ENCODE results near the gene PRKN. TPM values are rescaled to one million over a fixed set of nuclear protein-coding genes. Genes with fewer than 3 reads are reported as not detected.
A peak's percentile ranks its signal among the peaks of the same experiment; 100 is the strongest.
"Not testable (repeated sequence)": the region's sequence is repeated elsewhere in the genome, so short reads cannot be mapped to it uniquely, and the experiment has no call there.

Gene PRKN
- total and polyA plus RNA-seq, 8 donors = 0.82 to 7.2 (median 2.9) TPM

DNA sequence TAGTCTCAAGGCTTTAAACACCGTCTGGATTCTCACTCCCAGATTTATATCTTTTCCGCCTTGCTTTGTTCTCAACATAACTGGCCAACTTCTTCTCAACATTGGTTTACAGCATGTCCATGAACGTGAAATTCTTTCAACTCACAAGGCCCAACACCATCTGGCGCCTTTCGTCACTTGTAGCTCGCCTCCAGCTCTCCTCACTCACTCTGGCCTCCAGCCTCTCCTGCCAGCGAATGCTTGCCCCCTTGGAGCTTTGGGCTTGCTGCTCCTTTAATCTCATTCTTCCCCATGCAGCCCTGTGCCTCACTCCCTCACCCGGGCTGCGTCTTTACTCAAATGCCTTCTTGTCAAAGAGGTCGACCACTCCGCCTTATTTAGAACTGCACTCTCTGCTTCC lies 324.5 kb downstream of the PRKN start:
- ATAC-seq = no peak
- intact Hi-C loops (cut with DNase I) = no loop called here
- TF ChIP-seq, protein P1, sequence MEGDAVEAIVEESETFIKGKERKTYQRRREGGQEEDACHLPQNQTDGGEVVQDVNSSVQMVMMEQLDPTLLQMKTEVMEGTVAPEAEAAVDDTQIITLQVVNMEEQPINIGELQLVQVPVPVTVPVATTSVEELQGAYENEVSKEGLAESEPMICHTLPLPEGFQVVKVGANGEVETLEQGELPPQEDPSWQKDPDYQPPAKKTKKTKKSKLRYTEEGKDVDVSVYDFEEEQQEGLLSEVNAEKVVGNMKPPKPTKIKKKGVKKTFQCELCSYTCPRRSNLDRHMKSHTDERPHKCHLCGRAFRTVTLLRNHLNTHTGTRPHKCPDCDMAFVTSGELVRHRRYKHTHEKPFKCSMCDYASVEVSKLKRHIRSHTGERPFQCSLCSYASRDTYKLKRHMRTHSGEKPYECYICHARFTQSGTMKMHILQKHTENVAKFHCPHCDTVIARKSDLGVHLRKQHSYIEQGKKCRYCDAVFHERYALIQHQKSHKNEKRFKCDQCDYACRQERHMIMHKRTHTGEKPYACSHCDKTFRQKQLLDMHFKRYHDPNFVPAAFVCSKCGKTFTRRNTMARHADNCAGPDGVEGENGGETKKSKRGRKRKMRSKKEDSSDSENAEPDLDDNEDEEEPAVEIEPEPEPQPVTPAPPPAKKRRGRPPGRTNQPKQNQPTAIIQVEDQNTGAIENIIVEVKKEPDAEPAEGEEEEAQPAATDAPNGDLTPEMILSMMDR (IDR thresholded peaks at IDR 0.05) = no peak
- Histone ChIP-seq H3K36me3 (no peaks in the 10 kb centered on the region), H3K27me3 (no peaks in the 10 kb centered on the region), H3K4me1 (no peaks in the 10 kb centered on the region), H3K9me3 (no peaks in the 10 kb centered on the region), H3K27ac (no peak overlapping the region), H3K4me3 (no peak overlapping the region)
- no peak for FAIRE-seq
- 93 to 97% methylated on average over 11 of the region's 11 CpGs for WGBS, 2 donors
- DNase-seq = no peak

DNA sequence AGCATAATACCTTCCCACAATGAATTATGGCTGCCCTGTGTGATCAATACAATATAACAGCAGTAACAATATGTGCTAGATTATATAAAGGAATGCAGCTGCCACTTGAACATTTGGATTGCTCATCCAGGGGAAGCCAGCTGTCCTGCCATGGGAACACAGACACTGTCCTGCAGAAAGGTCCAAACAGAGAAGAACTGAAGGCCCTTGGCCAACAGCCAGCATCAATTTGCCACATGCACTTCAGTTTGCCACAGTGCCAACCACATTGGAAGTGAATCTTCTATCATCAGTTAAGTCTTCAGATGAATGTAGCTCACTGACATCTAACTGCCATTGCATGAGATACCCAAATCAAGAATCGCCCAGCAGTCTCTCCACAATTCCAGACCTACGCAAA lies 332.4 kb downstream of the PRKN start:
- FAIRE-seq = no peak
- Histone ChIP-seq H3K4me1 (no peaks in the 10 kb centered on the region), H3K4me3 (no peak overlapping the region), H3K27ac (no peak overlapping the region), H3K9me3 (no peaks in the 10 kb centered on the region), H3K27me3 (no peaks in the 10 kb centered on the region), H3K36me3 (no peaks in the 10 kb centered on the region)
- intact Hi-C loops (cut with DNase I) = no loop called here
- DNase-seq = no peak
- WGBS, 2 donors = 91 to 94% methylated on average over 2 of the region's 2 CpGs
- no peak for ATAC-seq
- TF ChIP-seq, protein P1 (IDR thresholded peaks at IDR 0.05) = no peak

DNA sequence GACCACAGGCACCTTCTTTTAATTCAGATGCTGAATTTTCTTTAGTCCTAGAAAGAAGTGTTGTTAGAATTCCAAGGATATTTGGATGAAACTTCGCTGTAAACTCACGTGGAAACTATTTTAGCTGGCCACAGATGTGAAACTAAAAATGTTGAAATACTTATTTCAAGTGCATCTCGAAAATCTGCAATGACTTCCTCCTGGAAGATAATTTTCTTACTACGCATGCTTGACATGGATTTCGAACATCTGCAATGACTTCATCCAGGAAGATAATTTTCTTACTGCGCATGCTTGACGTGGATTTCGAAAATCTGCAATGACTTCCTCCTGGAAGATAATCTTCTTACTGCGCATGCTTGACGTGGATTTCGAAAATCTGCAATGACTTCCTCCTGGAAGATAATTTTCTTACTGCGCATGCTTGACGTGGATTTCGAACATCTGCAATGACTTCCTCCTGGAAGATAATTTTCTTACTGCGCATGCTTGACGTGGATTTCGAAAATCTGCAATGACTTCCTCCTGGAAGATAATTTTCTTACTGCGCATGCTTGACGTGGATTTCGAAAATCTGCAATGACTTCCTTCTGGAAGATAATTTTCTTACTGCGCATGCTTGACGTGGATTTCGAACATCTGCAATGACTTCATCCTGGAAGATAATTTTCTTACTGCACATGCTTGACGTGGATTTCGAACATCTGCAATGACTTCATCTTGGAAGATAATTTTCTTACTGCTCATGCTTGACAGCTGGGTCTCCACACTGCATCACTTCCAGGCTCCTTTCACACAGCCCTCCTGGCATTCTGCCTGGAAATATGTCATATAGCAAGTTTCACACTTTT lies 336.4 kb downstream of the PRKN start:
- H3K36me3 ChIP-seq; H3K9me3 ChIP-seq; H3K27me3 ChIP-seq; H3K4me3 ChIP-seq; ATAC-seq; intact Hi-C loops (cut with DNase I); DNase-seq; H3K27ac ChIP-seq: not testable (repeated sequence)
- peaks cover 0 to 14% (median 3%) of the 10 kb centered on the region in 3 donors for H3K4me1 ChIP-seq
- 90 to 95% methylated on average over 25 of the region's 25 CpGs for WGBS, 2 donors
- FAIRE-seq = peak; percentile 93

DNA sequence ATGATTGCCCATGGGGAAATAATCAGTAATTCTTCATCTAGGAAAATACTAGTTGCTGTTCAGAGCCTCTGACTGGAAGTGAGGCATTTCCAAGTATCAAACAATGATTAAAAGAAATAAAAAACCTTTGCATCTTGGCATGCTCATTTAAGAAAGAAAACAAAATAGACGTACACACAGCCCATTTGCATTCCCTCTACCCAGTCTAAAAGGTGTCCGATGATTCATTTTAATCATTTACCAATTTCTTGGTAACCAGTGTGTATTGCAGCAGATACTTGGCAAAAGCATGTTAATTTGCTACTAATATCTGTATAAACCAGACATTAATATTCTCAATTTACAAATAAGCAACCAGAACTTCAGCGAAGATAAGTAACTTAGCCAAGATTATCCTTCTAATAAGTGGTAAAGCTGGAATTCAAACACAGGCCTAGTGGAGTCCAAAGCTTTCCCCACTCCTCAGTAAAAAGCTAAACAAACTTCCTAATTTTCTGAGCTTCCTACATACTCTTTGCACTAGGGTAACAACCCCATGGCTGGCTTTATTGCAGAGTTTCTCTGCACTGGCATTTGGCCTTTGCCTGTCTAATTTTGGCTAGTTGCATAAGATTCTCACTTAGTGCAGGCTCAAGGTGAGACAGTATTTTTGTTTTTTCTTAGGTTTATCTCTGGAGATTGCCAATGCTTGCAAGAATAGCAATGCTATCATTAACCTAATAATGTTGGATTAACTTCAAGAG lies 338.1 kb downstream of the PRKN start:
- intact Hi-C loops (cut with DNase I) = no loop called here
- Histone ChIP-seq H3K27me3 (no peaks in the 10 kb centered on the region), H3K9me3 (no peaks in the 10 kb centered on the region), H3K27ac (no peak overlapping the region), H3K4me1 (peaks cover 0 to 14% (median 3%) of the 10 kb centered on the region in 3 donors), H3K4me3 (no peak overlapping the region), H3K36me3 (no peaks in the 10 kb centered on the region)
- WGBS, 2 donors = 19 to 21% methylated on average over 3 of the region's 3 CpGs
- ATAC-seq (peak in 3 of 4 donors; percentile 16 to 54 (median 25)), DNase-seq (no peak), FAIRE-seq (no peak)
- TF ChIP-seq, protein P1 (IDR thresholded peaks at IDR 0.05) = no peak

DNA sequence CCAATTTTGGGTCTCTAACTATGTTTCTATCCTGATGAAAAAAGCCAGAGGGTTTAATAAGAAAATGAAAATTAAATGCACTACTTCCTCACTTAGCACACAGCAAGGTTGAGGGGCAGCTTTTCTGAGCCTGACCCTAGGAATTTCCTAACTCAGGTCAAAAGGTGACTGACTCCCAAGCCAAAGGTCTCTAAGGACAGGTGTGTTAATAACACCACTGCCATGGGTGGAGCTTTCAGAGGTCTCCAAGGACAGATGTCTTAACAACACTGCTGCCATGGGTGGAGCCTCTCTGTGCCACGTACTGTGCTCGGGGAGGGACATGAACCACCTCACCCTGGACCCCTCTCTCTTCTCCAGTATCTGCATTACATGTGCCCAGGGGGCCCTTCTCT lies 339.2 kb downstream of the PRKN start:
- WGBS, 2 donors = 89 to 100% methylated on average over 2 of the region's 2 CpGs
- Histone ChIP-seq H3K27me3 (no peaks in the 10 kb centered on the region), H3K4me3 (no peak overlapping the region), H3K9me3 (no peaks in the 10 kb centered on the region), H3K4me1 (peaks cover 0 to 14% (median 3%) of the 10 kb centered on the region in 3 donors), H3K36me3 (no peaks in the 10 kb centered on the region), H3K27ac (no peak overlapping the region)
- TF ChIP-seq, protein P1 (IDR thresholded peaks at IDR 0.05) = no peak
- ATAC-seq (no peak), DNase-seq (no peak), FAIRE-seq (no peak)
- intact Hi-C loops (cut with DNase I) = no loop called here

Measured in pancreas (tissue), 10 donors.